Lung (tissue), 12 donors: Measurements from ENCODE around the gene OR10A6. TPM values are rescaled to one million over a fixed set of nuclear protein-coding genes. Genes with fewer than 3 reads are reported as not detected.
A peak's percentile ranks its signal among the peaks of the same experiment; 100 is the strongest.

ENCODE experiments used
- ATAC-seq: fragments of 200-7000 bp; cut with Tn5 transposase; one replicate; pipeline ENCODE4 v1.9.1; 2020; ENCODE audit warnings: moderate number of reproducible peaks; ENCODE audit not compliant: insufficient read depth, low FRiP score
- DNase-seq, 3 donors: peaks; one replicate each; pipeline ENCODE4 v3.0.0-alpha.2; 2013 to 2017
- H3K27ac ChIP-seq, 2 donors: one replicate each; pipeline ENCODE4 v1.5.1; 2013; ENCODE audit warnings: mild to moderate bottlenecking in 2 of 2, moderate library complexity in 2 of 2, control low read depth in 1 of 2, inconsistent platforms in 1 of 2, low read depth in 1 of 2, low read length in 1 of 2
- H3K27me3 ChIP-seq, 3 donors: one replicate each; pipeline ENCODE4 v1.5.1; 2013; ENCODE audit warnings: low read length in 2 of 3; ENCODE audit not compliant: control insufficient read depth in 3 of 3, insufficient read depth in 3 of 3
- H3K36me3 ChIP-seq, 4 donors: one replicate each; pipeline ENCODE4 v1.5.1; 2013; ENCODE audit warnings: low read length in 4 of 4, mild to moderate bottlenecking in 1 of 4, moderate library complexity in 1 of 4; ENCODE audit not compliant: control insufficient read depth in 4 of 4, insufficient read depth in 4 of 4
- H3K4me1 ChIP-seq, 5 donors: one replicate each; pipeline ENCODE4 v1.5.1; 2013; ENCODE audit warnings: low read length in 5 of 5, mild to moderate bottlenecking in 2 of 5, moderate library complexity in 1 of 5; ENCODE audit not compliant: control insufficient read depth in 5 of 5, insufficient read depth in 5 of 5
- H3K4me3 ChIP-seq: one replicate; pipeline ENCODE4 v1.5.1; 2013; ENCODE audit warnings: mild to moderate bottlenecking, control low read depth, moderate library complexity
- H3K9ac ChIP-seq, 2 donors: one replicate each; pipeline ENCODE4 v1.5.1; 2013; ENCODE audit warnings: low read length in 2 of 2, control low read depth in 1 of 2; ENCODE audit not compliant: insufficient read depth in 1 of 2
- H3K9me3 ChIP-seq, 4 donors: one replicate each; pipeline ENCODE4 v1.5.1; 2013; ENCODE audit warnings: low read length in 3 of 4, mild to moderate bottlenecking in 1 of 4, moderate library complexity in 1 of 4; ENCODE audit not compliant: control insufficient read depth in 4 of 4, insufficient read depth in 3 of 4
- whole genome bisulfite sequencing, 2 donors: extraction: QIAGEN DNeasy Blood & Tissue Kit; methylation state at CpG; one replicate each; pipeline ENCODE4 v1.1.7; 2013; 5-methylcytosine and 5-hydroxymethylcytosine counted together
- polyA plus RNA-seq, 2 donors: library from polyadenylated mRNA; stranded (reverse); fragments of 200-250 nt; gene quantifications; one replicate each; pipeline ENCODE4 v1.2.1, GENCODE V29; 2013
- total RNA-seq, 2 donors: library from RNA; depleted of rRNA in 1 of 2; stranded (reverse); fragments of >200 nt in 1 of 2; gene quantifications; one replicate each; pipeline ENCODE4 v1.2.1, GENCODE V29; 2014 to 2021
- TF ChIP-seq, protein P1 (sequence below): IDR thresholded peaks from 2 replicates; pipeline ENCODE4 v1.5.1; 2012; ENCODE audit warnings: mild to moderate bottlenecking; ENCODE audit errors: control extremely low read depth, extremely low read depth
- donor health status: control.
- donor health status: control.
- donor health status: Bipolar disorder and iron deficiency.
- donor health status: healthy.
- donor health status: DM: yes; HTN: yes; CAD: no.

The OR10A6 gene
- total and polyA plus RNA-seq, 4 donors, result not detected

DNA sequence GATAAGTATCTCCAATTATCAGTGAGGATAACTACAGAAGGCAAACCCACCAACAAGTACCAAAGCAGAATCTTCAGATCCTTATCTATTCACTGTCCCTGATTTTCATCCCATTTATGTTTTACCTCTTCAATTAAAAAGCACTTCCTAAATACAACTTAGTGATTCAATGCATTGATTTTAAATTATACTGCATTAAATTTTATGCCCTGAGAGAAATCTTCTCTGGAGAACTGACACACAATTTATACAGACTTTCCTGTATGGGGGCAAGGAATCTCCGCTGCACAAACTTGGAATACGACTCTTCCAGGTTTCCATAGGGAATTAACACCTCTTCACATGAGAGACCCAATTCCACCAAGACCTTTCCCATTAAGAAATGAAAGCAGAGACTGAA, 10.5 kb upstream of the OR10A6 start, which contains the start of gene OR10A3:
Gene OR10A3 (minus strand): TSS at position 101 of the 400 bp plus-strand sequence. CDS start 2,188 bp downstream, outside the sequence.
- no peak within 1 kb of the TSS for H3K27ac ChIP-seq
- no peaks in the 10 kb centered on the region for H3K36me3 ChIP-seq
- WGBS, 2 donors, result 90 to 95% methylated on average over 2 of the region's 2 CpGs
- H3K27me3 ChIP-seq, result no peaks in the 10 kb centered on the region
- H3K4me3 ChIP-seq, result no peak within 1 kb of the TSS
- DNase-seq (no peak), ATAC-seq (no peak)
- TF ChIP-seq, protein P1, sequence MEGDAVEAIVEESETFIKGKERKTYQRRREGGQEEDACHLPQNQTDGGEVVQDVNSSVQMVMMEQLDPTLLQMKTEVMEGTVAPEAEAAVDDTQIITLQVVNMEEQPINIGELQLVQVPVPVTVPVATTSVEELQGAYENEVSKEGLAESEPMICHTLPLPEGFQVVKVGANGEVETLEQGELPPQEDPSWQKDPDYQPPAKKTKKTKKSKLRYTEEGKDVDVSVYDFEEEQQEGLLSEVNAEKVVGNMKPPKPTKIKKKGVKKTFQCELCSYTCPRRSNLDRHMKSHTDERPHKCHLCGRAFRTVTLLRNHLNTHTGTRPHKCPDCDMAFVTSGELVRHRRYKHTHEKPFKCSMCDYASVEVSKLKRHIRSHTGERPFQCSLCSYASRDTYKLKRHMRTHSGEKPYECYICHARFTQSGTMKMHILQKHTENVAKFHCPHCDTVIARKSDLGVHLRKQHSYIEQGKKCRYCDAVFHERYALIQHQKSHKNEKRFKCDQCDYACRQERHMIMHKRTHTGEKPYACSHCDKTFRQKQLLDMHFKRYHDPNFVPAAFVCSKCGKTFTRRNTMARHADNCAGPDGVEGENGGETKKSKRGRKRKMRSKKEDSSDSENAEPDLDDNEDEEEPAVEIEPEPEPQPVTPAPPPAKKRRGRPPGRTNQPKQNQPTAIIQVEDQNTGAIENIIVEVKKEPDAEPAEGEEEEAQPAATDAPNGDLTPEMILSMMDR, result no peak
- no peaks in the 10 kb centered on the region for H3K4me1 ChIP-seq
- peaks cover 0 to 16% (median 12%) of the 10 kb centered on the region in 4 donors for H3K9me3 ChIP-seq
- no peak within 1 kb of the TSS for H3K9ac ChIP-seq

DNA sequence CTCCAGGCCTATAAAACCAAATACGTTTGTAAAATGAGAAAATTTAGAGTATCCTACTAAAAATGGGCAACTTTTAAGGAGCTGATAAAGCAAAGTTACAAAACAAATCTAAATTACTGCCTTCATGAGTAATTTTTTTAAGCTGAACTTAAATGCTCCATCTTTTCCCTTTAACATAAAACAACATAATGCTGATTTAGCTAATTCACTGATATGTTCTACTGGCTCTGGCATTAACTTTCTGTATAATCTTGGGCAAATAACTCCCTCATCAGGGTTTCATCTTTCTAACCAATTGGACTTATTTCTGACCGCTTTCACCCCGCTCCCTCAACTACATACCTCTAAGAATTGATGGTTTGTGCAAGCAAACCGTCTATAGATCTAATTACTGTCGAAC, 10.1 kb upstream of the OR10A6 start:
- Histone ChIP-seq H3K4me1 (no peaks in the 10 kb centered on the region), H3K4me3 (no peak overlapping the region)
- WGBS, 2 donors, result 64 to 69% methylated on average over 5 of the region's 5 CpGs

DNA sequence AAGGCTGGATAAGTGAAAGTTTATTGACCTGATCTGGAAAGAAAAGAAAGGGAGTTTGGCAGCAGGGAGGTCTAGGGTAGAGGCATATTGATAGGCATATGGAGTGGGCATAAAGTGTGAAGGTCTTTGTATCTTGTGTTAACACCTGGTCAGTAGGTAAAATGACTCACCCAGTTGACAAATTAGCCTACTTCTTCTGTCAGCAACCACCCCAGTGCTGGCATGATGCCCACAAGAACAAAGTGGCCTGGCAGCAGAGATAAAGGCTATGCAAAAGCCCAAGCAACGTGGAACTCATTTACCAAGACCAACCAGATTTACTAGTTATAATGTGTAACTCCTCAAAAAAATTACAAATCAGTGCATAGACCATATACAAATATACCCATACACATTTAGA, 5.5 kb upstream of the OR10A6 start:
- TF ChIP-seq, protein P1, result no peak
- H3K27me3 ChIP-seq, result no peaks in the 10 kb centered on the region
- H3K9me3 ChIP-seq, result no peaks in the 10 kb centered on the region
- no peak for ATAC-seq
- H3K36me3 ChIP-seq, result no peaks in the 10 kb centered on the region
- DNase-seq, result peak in 1 of 3 donors; percentile 10
- no peaks in the 10 kb centered on the region for H3K4me1 ChIP-seq
- 18 to 31% methylated on average over 1 of the region's 1 CpG for WGBS, 2 donors
- no peak overlapping the region for H3K27ac ChIP-seq
- no peak overlapping the region for H3K4me3 ChIP-seq
- H3K9ac ChIP-seq, result no peak overlapping the region

More for the DNA sequence above, 10.1 kb upstream of the OR10A6 start:
- Histone ChIP-seq H3K36me3 (no peaks in the 10 kb centered on the region), H3K9ac (no peak overlapping the region), H3K9me3 (peaks cover 0 to 16% (median 11%) of the 10 kb centered on the region in 4 donors), H3K27ac (no peak overlapping the region), H3K27me3 (no peaks in the 10 kb centered on the region)
- ATAC-seq, result no peak
- TF ChIP-seq, protein P1, result no peak
- DNase-seq, result no peak

DNA sequence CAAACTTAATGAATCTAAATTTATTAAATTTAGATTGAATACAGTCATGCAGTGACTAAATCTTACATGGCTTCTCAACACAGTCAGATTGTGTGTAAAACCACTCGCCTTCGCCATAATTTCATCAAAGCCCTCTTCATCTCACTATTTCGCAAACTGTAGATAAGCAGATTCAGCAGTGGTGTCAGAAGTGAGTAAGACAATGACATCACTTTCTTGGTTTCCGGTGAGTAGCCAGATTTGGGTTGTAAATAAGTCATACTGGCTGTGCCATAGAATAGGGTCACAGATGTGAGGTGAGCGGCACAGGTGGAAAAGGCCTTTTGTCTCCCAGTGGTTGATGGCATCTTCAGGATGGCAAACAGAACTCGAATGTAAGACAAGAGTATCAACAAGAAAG, 3.4 kb downstream of the OR10A6 start:
- no peak overlapping the region for H3K4me3 ChIP-seq
- DNase-seq, result no peak
- no peaks in the 10 kb centered on the region for H3K27me3 ChIP-seq
- no peaks in the 10 kb centered on the region for H3K9me3 ChIP-seq
- TF ChIP-seq, protein P1, result no peak
- no peak for ATAC-seq
- H3K27ac ChIP-seq, result no peak overlapping the region
- H3K9ac ChIP-seq, result no peak overlapping the region
- 86 to 90% methylated on average over 6 of the region's 6 CpGs for WGBS, 2 donors
- no peaks in the 10 kb centered on the region for H3K36me3 ChIP-seq
- H3K4me1 ChIP-seq, result no peaks in the 10 kb centered on the region
